H9 (cell line): ENCODE measurements around the gene OLA1. TPM values are rescaled to one million over a fixed set of nuclear protein-coding genes. Genes with fewer than 3 reads are reported as not detected.

ENCODE experiments used
- DNase-seq: peaks from one replicate; pipeline ENCODE4 v3.0.0-alpha.2; 2017
- H2AFZ ChIP-seq: one replicate; pipeline ENCODE4 v1.6.1; 2013; ENCODE audit warnings: mild to moderate bottlenecking, low read length, control low read depth, moderate library complexity
- H2AK5ac ChIP-seq: 2 replicates; pipeline ENCODE4 v1.6.1; 2013; ENCODE audit warnings: low read length, control low read depth, mixed read lengths; ENCODE audit not compliant: insufficient read length
- H2BK120ac ChIP-seq: one replicate; pipeline ENCODE4 v1.6.1; 2013; ENCODE audit warnings: low read depth, mild to moderate bottlenecking, low read length, control low read depth, inconsistent platforms; ENCODE audit not compliant: poor library complexity, severe bottlenecking
- H2BK12ac ChIP-seq: 2 replicates; pipeline ENCODE4 v1.6.1; 2013; ENCODE audit warnings: low read length, control low read depth, mixed read lengths, low read depth; ENCODE audit not compliant: insufficient read length
- H2BK15ac ChIP-seq: 2 replicates; pipeline ENCODE4 v1.6.1; 2013; ENCODE audit warnings: low read depth, low read length, control low read depth
- H2BK20ac ChIP-seq: one replicate; pipeline ENCODE4 v1.6.1; 2013; ENCODE audit warnings: low read depth, mild to moderate bottlenecking, low read length, control low read depth, inconsistent platforms; ENCODE audit not compliant: poor library complexity, severe bottlenecking
- H2BK5ac ChIP-seq: 2 replicates; pipeline ENCODE4 v1.6.1; 2013; ENCODE audit warnings: low read length, control low read depth, mixed read lengths; ENCODE audit not compliant: insufficient read length
- H3K14ac ChIP-seq: 2 replicates; pipeline ENCODE4 v1.6.1; 2013; ENCODE audit warnings: low read length, control low read depth; ENCODE audit not compliant: insufficient read depth
- H3K18ac ChIP-seq: 2 replicates; pipeline ENCODE4 v1.6.1; 2013; ENCODE audit warnings: low read depth, mild to moderate bottlenecking, mixed read lengths, low read length, control low read depth; ENCODE audit not compliant: insufficient read length
- H3K23ac ChIP-seq: 2 replicates; pipeline ENCODE4 v1.6.1; 2013; ENCODE audit warnings: low read length, control low read depth, mixed read lengths, low read depth; ENCODE audit not compliant: insufficient read length
- H3K23me2 ChIP-seq: 2 replicates; pipeline ENCODE4 v1.6.1; 2013; ENCODE audit warnings: low read depth, mild to moderate bottlenecking, mixed read lengths, low read length, control low read depth; ENCODE audit not compliant: insufficient read length, poor library complexity, severe bottlenecking
- H3K27ac ChIP-seq: 2 replicates; pipeline ENCODE4 v1.5.1; 2013; ENCODE audit warnings: low read length, control low read depth, mixed read lengths, low read depth; ENCODE audit not compliant: insufficient read length
- H3K27me3 ChIP-seq: 2 replicates; pipeline ENCODE4 v1.6.1; 2013; ENCODE audit warnings: low read length, control low read depth, inconsistent platforms; ENCODE audit not compliant: insufficient read depth
- H3K4ac ChIP-seq: 2 replicates; pipeline ENCODE4 v1.6.1; 2013; ENCODE audit warnings: low read depth, mild to moderate bottlenecking, control low read depth, inconsistent platforms, low read length, moderate library complexity
- H3K4me1 ChIP-seq: 2 replicates; pipeline ENCODE4 v1.6.1; 2013; ENCODE audit warnings: low read length, control low read depth, inconsistent platforms; ENCODE audit not compliant: insufficient read depth
- H3K4me2 ChIP-seq: 2 replicates; pipeline ENCODE4 v1.6.1; 2013; ENCODE audit warnings: low read length, control low read depth, mixed read lengths; ENCODE audit not compliant: insufficient read length, insufficient read depth
- H3K56ac ChIP-seq: 2 replicates; pipeline ENCODE4 v1.6.1; 2013; ENCODE audit warnings: low read depth, mild to moderate bottlenecking, mixed read lengths, low read length, control low read depth; ENCODE audit not compliant: insufficient read length
- H3K79me1 ChIP-seq: 2 replicates; pipeline ENCODE4 v1.6.1; 2013; ENCODE audit warnings: low read depth, mild to moderate bottlenecking, moderate library complexity, low read length, control low read depth, inconsistent platforms; ENCODE audit not compliant: insufficient read depth, poor library complexity, severe bottlenecking
- H3K79me2 ChIP-seq: 2 replicates; pipeline ENCODE4 v1.6.1; 2013; ENCODE audit warnings: low read length, control low read depth, inconsistent platforms; ENCODE audit not compliant: insufficient read depth
- H3K9ac ChIP-seq: 2 replicates; pipeline ENCODE4 v1.6.1; 2013; ENCODE audit warnings: low read length, control low read depth, mixed read lengths; ENCODE audit not compliant: insufficient read length; ENCODE audit errors: extremely low read depth
- H3K9me3 ChIP-seq: one replicate; pipeline ENCODE4 v1.6.1; 2013; ENCODE audit warnings: low read depth, low read length, inconsistent platforms; ENCODE audit not compliant: control insufficient read depth
- H3T11ph ChIP-seq: one replicate; pipeline ENCODE4 v1.6.1; 2013; ENCODE audit warnings: mild to moderate bottlenecking, low read length, control low read depth, inconsistent platforms
- H4K20me1 ChIP-seq: one replicate; pipeline ENCODE4 v1.6.1; 2013; ENCODE audit not compliant: control insufficient read depth, insufficient read length, insufficient read depth
- H4K5ac ChIP-seq: 2 replicates; pipeline ENCODE4 v1.6.1; 2013; ENCODE audit warnings: low read depth, mild to moderate bottlenecking, mixed read lengths, low read length, control low read depth; ENCODE audit not compliant: insufficient read length
- H4K8ac ChIP-seq: replicated peaks from 2 replicates; pipeline ENCODE4 v1.6.1; 2013; ENCODE audit warnings: low read length, control low read depth, mixed read lengths, low read depth; ENCODE audit not compliant: insufficient read length
- H4K91ac ChIP-seq: 2 replicates; pipeline ENCODE4 v1.6.1; 2013; ENCODE audit warnings: low read depth, mild to moderate bottlenecking, moderate library complexity, mixed read lengths, low read length, control low read depth; ENCODE audit not compliant: insufficient read length
- H3K27ac Mint-ChIP-seq, 3 experiments: 2 replicates in 2 of 3; 3 replicates in 1 of 3; pipeline ENCODE4 v1.8.0; 2020 to 2021; ENCODE audit warnings: mixed read lengths in 3 of 3, mild to moderate bottlenecking in 1 of 3, moderate library complexity in 1 of 3
- H3K27me3 Mint-ChIP-seq: 2 replicates; pipeline ENCODE4 v1.8.0; 2021; ENCODE audit warnings: low read depth, mild to moderate bottlenecking, moderate library complexity, mixed read lengths
- H3K36me3 Mint-ChIP-seq, 3 experiments: 2 replicates in 2 of 3; 3 replicates in 1 of 3; pipeline ENCODE4 v1.8.0; 2020 to 2021; ENCODE audit warnings: low read depth in 3 of 3, mixed read lengths in 3 of 3; ENCODE audit not compliant: insufficient read depth in 1 of 3
- H3K4me1 Mint-ChIP-seq, 2 experiments: 2 replicates each; pipeline ENCODE4 v1.8.0; 2020; ENCODE audit warnings: mixed read lengths in 2 of 2
- H3K4me3 Mint-ChIP-seq, 2 experiments: 2 replicates in 1 of 2; 3 replicates in 1 of 2; pipeline ENCODE4 v1.8.0; 2020 to 2021; ENCODE audit warnings: mild to moderate bottlenecking in 2 of 2, mixed read lengths in 2 of 2, moderate library complexity in 1 of 2
- H3K9me3 Mint-ChIP-seq, 2 experiments: 2 replicates in 1 of 2; 3 replicates in 1 of 2; pipeline ENCODE4 v1.8.0; 2020; ENCODE audit warnings: mild to moderate bottlenecking in 2 of 2, mixed read lengths in 2 of 2, moderate library complexity in 1 of 2
- WGBS: extraction: QIAGEN DNeasy Blood & Tissue Kit; methylation state at CpG from one replicate; pipeline ENCODE4 v1.1.7; 2013; ENCODE audit warnings: missing lambda C conversion rate, low lambda C conversion rate, mixed read lengths; ENCODE audit not compliant: insufficient read length; ENCODE audit errors: extremely low coverage; 5-methylcytosine and 5-hydroxymethylcytosine counted together
- total RNA-seq: library from RNA; stranded (reverse); gene quantifications from 2 replicates; pipeline ENCODE4 v1.2.1, GENCODE V29; 2021
- TF ChIP-seq, protein P1 (sequence below): fragments of 200-600 bp; sonication (generic); conservative IDR thresholded peaks from 3 replicates; pipeline ENCODE4 v1.8.0; 2021; ENCODE audit warnings: antibody characterized with exemption, mild to moderate bottlenecking

The OLA1 gene
- total RNA-seq, 1 experiment from 2014 or later, result 133 TPM

DNA sequence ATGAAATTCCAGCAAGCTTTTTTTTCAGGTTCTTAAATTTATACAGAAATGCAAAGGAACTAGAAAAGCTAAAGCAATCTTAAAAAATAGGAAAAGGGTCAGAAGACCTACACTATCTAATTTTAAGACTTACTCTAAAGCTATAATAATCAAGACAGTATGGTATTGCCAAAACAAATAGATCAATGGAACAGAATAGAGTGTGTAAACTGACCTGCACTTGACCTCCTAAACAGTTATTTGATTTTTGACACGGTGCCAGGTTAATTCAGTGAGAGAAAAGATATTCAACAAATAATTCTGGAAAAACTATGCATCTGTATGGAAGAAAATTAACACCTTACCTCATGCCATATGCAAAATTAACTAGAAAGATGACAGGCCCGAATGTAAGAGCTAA lies 73.6 kb downstream of the OLA1 start:
- WGBS, result no CpG with 5 or more reads among the region's 2 CpGs

More for the DNA sequence above, 73.6 kb downstream of the OLA1 start:
- Histone ChIP-seq H2BK5ac (no peak overlapping the region), H2AK5ac (no peak overlapping the region), H3K9me3 (no peaks in the 10 kb centered on the region), H3K14ac (no peak overlapping the region), H3K23me2 (no peaks in the 10 kb centered on the region), H3K56ac (no peak overlapping the region), H3K79me2 (no peaks in the 10 kb centered on the region; the same call in 1 of the 2 replicates), H3T11ph (no peak overlapping the region), H4K8ac (no peak overlapping the region), H2BK12ac (no peak overlapping the region), H2BK120ac (no peak overlapping the region), H2BK15ac (no peak overlapping the region), H3K23ac (no peak overlapping the region), H2BK20ac (no peak overlapping the region), H3K79me1 (no peaks in the 10 kb centered on the region), H2AFZ (no peak overlapping the region), H3K9ac (no peak overlapping the region), H4K91ac (no peak overlapping the region), H4K5ac (no peak overlapping the region), H3K4me1 (no peaks in the 10 kb centered on the region), H4K20me1 (no peaks in the 10 kb centered on the region), H3K27me3 (no peaks in the 10 kb centered on the region), H3K4ac (no peak overlapping the region), H3K18ac (no peak overlapping the region), H3K4me2 (no peak overlapping the region), H3K27ac (no peak overlapping the region)
- Mint-ChIP-seq H3K27me3 (no peaks in the 10 kb centered on the region), H3K4me3 (no peak overlapping the region), H3K36me3 (peaks cover 15 to 30% (median 28%) of the 10 kb centered on the region in 3 experiments), H3K4me1 (peaks cover 6 to 9% of the 10 kb centered on the region in 2 experiments), H3K27ac (no peak overlapping the region), H3K9me3 (peaks cover 14 to 17% of the 10 kb centered on the region in 2 experiments)
- DNase-seq, result no peak
- TF ChIP-seq, protein P1, sequence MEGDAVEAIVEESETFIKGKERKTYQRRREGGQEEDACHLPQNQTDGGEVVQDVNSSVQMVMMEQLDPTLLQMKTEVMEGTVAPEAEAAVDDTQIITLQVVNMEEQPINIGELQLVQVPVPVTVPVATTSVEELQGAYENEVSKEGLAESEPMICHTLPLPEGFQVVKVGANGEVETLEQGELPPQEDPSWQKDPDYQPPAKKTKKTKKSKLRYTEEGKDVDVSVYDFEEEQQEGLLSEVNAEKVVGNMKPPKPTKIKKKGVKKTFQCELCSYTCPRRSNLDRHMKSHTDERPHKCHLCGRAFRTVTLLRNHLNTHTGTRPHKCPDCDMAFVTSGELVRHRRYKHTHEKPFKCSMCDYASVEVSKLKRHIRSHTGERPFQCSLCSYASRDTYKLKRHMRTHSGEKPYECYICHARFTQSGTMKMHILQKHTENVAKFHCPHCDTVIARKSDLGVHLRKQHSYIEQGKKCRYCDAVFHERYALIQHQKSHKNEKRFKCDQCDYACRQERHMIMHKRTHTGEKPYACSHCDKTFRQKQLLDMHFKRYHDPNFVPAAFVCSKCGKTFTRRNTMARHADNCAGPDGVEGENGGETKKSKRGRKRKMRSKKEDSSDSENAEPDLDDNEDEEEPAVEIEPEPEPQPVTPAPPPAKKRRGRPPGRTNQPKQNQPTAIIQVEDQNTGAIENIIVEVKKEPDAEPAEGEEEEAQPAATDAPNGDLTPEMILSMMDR, result no peak
